ENCODE data around the gene ZFAND5. TPM values are rescaled to one million over a fixed set of nuclear protein-coding genes. Genes with fewer than 3 reads are reported as not detected.

ZFAND5 gene, protein sequence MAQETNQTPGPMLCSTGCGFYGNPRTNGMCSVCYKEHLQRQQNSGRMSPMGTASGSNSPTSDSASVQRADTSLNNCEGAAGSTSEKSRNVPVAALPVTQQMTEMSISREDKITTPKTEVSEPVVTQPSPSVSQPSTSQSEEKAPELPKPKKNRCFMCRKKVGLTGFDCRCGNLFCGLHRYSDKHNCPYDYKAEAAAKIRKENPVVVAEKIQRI
- polyA plus RNA-seq (2013, experiment 1 of 2), result 183 TPM
- polyA plus RNA-seq (2013, experiment 2 of 2), result 181 TPM

GRCh38 chr9:72364679-72365524 lies at the start of gene ZFAND5:
Gene ZFAND5 (minus strand): TSS chr9:72365208. CDS start chr9:72360778, 4,430 bp downstream.
- Histone ChIP-seq H3K23ac (ENCODE audit: low read length in 2 of 2) (peak within 1 kb of the TSS; percentile 52 to 90), H3K18ac (ENCODE audit: low read depth in 1 of 2, low read length in 2 of 2) (peak within 1 kb of the TSS; percentile 99 to 100), H2BK15ac (ENCODE audit: low read depth, poor library complexity, severe bottlenecking) (peak within 1 kb of the TSS; percentile 90), H2BK5ac (ENCODE audit: low read depth, low read length, poor library complexity, severe bottlenecking) (peak within 1 kb of the TSS; percentile 94), H4K8ac (ENCODE audit: low read length) (peak within 1 kb of the TSS; percentile 91), H3K4ac (ENCODE audit: low read depth in 1 of 2, low read length in 2 of 2) (peak within 1 kb of the TSS; percentile 75 to 98), H2BK12ac (ENCODE audit: low read length in 2 of 2) (peak within 1 kb of the TSS; percentile 23 to 85), H3K79me1 (replicated peaks; ENCODE audit: low read length, poor library complexity, severe bottlenecking) (no peaks in the 10 kb centered on the region), H3K27ac (ENCODE audit: low read length, poor library complexity, severe bottlenecking) (peak within 1 kb of the TSS; percentile 99), H3K4me1 (ENCODE audit: control insufficient read depth, insufficient read depth, low read depth, low read length) (no peaks in the 10 kb centered on the region), H3K9ac (ENCODE audit: low read length) (peak within 1 kb of the TSS; percentile 97), H3K27me3 (ENCODE audit: control insufficient read depth in 1 of 2, insufficient read depth in 1 of 2, low read length in 2 of 2) (no peaks in the 10 kb centered on the region), H2AK5ac (ENCODE audit: low read length, severe bottlenecking) (peak within 1 kb of the TSS; percentile 93), H4K91ac (ENCODE audit: low read length) (peak within 1 kb of the TSS; percentile 97), H3K36me3 (ENCODE audit: control insufficient read depth in 1 of 2, insufficient read depth in 2 of 2, low read depth in 1 of 2, low read length in 2 of 2) (peaks cover 0 to 26% of the 10 kb centered on the region in 2 experiments), H3K14ac (ENCODE audit: low read length in 2 of 2) (peak within 1 kb of the TSS; percentile 99), H3K4me2 (ENCODE audit: low read length, poor library complexity, severe bottlenecking) (peak within 1 kb of the TSS; percentile 83), H2AFZ (ENCODE audit: low read depth, low read length) (peak within 1 kb of the TSS; percentile 29), H3K4me3 (ENCODE audit: insufficient read depth in 1 of 2, low read depth in 1 of 2, low read length in 2 of 2) (peak within 1 kb of the TSS; percentile 80 to 89), H3K9me3 (ENCODE audit: control insufficient read depth, low read length) (no peaks in the 10 kb centered on the region), H2BK120ac (ENCODE audit: low read depth, low read length) (peak within 1 kb of the TSS; percentile 97)
- under 1% methylated on average over 48 of the region's 110 CpGs for WGBS
- DNase-seq, result peak; percentile 99

GRCh38 chr9:72412483-72413040 lies 47.6 kb upstream of the ZFAND5 start:
- Histone ChIP-seq H2AFZ (ENCODE audit: low read depth, low read length) (no peak overlapping the region), H2BK15ac (ENCODE audit: low read depth, poor library complexity, severe bottlenecking) (no peak overlapping the region), H3K36me3 (ENCODE audit: control insufficient read depth in 1 of 2, insufficient read depth in 2 of 2, low read depth in 1 of 2, low read length in 2 of 2) (no peaks in the 10 kb centered on the region), H2AK5ac (ENCODE audit: low read length, severe bottlenecking) (no peak overlapping the region), H3K4me2 (ENCODE audit: low read length, poor library complexity, severe bottlenecking) (no peak overlapping the region), H2BK120ac (ENCODE audit: low read depth, low read length) (no peak overlapping the region), H3K4me1 (ENCODE audit: control insufficient read depth, insufficient read depth, low read depth, low read length) (no peaks in the 10 kb centered on the region), H3K23ac (ENCODE audit: low read length in 2 of 2) (no peak overlapping the region), H3K9ac (ENCODE audit: low read length) (no peak overlapping the region), H2BK5ac (ENCODE audit: low read depth, low read length, poor library complexity, severe bottlenecking) (no peak overlapping the region), H2BK12ac (ENCODE audit: low read length in 2 of 2) (no peak overlapping the region), H3K27me3 (ENCODE audit: control insufficient read depth in 1 of 2, insufficient read depth in 1 of 2, low read length in 2 of 2) (no peaks in the 10 kb centered on the region), H3K18ac (ENCODE audit: low read depth in 1 of 2, low read length in 2 of 2) (no peak overlapping the region), H3K4ac (ENCODE audit: low read depth in 1 of 2, low read length in 2 of 2) (no peak overlapping the region), H4K8ac (ENCODE audit: low read length) (no peak overlapping the region), H3K27ac (ENCODE audit: low read length, poor library complexity, severe bottlenecking) (no peak overlapping the region), H3K79me1 (replicated peaks; ENCODE audit: low read length, poor library complexity, severe bottlenecking) (no peaks in the 10 kb centered on the region), H4K91ac (ENCODE audit: low read length) (no peak overlapping the region), H3K9me3 (ENCODE audit: control insufficient read depth, low read length) (no peaks in the 10 kb centered on the region), H3K14ac (ENCODE audit: low read length in 2 of 2) (no peak overlapping the region), H3K4me3 (ENCODE audit: insufficient read depth in 1 of 2, low read depth in 1 of 2, low read length in 2 of 2) (no peak overlapping the region)
- DNase-seq, result no peak
- WGBS, result 100% methylated on average over 2 of the region's 2 CpGs

GRCh38 chr9:72410214-72410613 lies 45.2 kb upstream of the ZFAND5 start:
- Histone ChIP-seq H3K27ac (ENCODE audit: low read length, poor library complexity, severe bottlenecking) (no peak overlapping the region), H3K27me3 (ENCODE audit: control insufficient read depth in 1 of 2, insufficient read depth in 1 of 2, low read length in 2 of 2) (no peaks in the 10 kb centered on the region), H3K4me3 (ENCODE audit: insufficient read depth in 1 of 2, low read depth in 1 of 2, low read length in 2 of 2) (no peak overlapping the region), H2BK5ac (ENCODE audit: low read depth, low read length, poor library complexity, severe bottlenecking) (no peak overlapping the region), H2BK15ac (ENCODE audit: low read depth, poor library complexity, severe bottlenecking) (no peak overlapping the region), H3K36me3 (ENCODE audit: control insufficient read depth in 1 of 2, insufficient read depth in 2 of 2, low read depth in 1 of 2, low read length in 2 of 2) (no peaks in the 10 kb centered on the region), H3K18ac (ENCODE audit: low read depth in 1 of 2, low read length in 2 of 2) (no peak overlapping the region), H3K4ac (ENCODE audit: low read depth in 1 of 2, low read length in 2 of 2) (no peak overlapping the region), H3K23ac (ENCODE audit: low read length in 2 of 2) (no peak overlapping the region), H3K4me2 (ENCODE audit: low read length, poor library complexity, severe bottlenecking) (no peak overlapping the region), H2BK120ac (ENCODE audit: low read depth, low read length) (no peak overlapping the region), H2AK5ac (ENCODE audit: low read length, severe bottlenecking) (no peak overlapping the region), H2BK12ac (ENCODE audit: low read length in 2 of 2) (no peak overlapping the region), H3K9ac (ENCODE audit: low read length) (no peak overlapping the region), H4K91ac (ENCODE audit: low read length) (no peak overlapping the region), H3K9me3 (ENCODE audit: control insufficient read depth, low read length) (no peaks in the 10 kb centered on the region), H2AFZ (ENCODE audit: low read depth, low read length) (no peak overlapping the region), H4K8ac (ENCODE audit: low read length) (no peak overlapping the region), H3K4me1 (ENCODE audit: control insufficient read depth, insufficient read depth, low read depth, low read length) (no peaks in the 10 kb centered on the region), H3K14ac (ENCODE audit: low read length in 2 of 2) (no peak overlapping the region), H3K79me1 (replicated peaks; ENCODE audit: low read length, poor library complexity, severe bottlenecking) (no peaks in the 10 kb centered on the region)
- DNase-seq, result no peak
- no CpG with 5 or more reads among the region's 1 CpG for WGBS

GRCh38 chr9:72407114-72407513 lies 42.1 kb upstream of the ZFAND5 start:
- Histone ChIP-seq H3K36me3 (ENCODE audit: control insufficient read depth in 1 of 2, insufficient read depth in 2 of 2, low read depth in 1 of 2, low read length in 2 of 2) (no peaks in the 10 kb centered on the region), H3K27me3 (ENCODE audit: control insufficient read depth in 1 of 2, insufficient read depth in 1 of 2, low read length in 2 of 2) (no peaks in the 10 kb centered on the region), H3K4me1 (ENCODE audit: control insufficient read depth, insufficient read depth, low read depth, low read length) (no peaks in the 10 kb centered on the region), H2BK5ac (ENCODE audit: low read depth, low read length, poor library complexity, severe bottlenecking) (no peak overlapping the region), H3K4me3 (ENCODE audit: insufficient read depth in 1 of 2, low read depth in 1 of 2, low read length in 2 of 2) (no peak overlapping the region), H4K8ac (ENCODE audit: low read length) (no peak overlapping the region), H3K9me3 (ENCODE audit: control insufficient read depth, low read length) (no peaks in the 10 kb centered on the region), H3K9ac (ENCODE audit: low read length) (no peak overlapping the region), H3K18ac (ENCODE audit: low read depth in 1 of 2, low read length in 2 of 2) (no peak overlapping the region), H2BK12ac (ENCODE audit: low read length in 2 of 2) (no peak overlapping the region), H2BK120ac (ENCODE audit: low read depth, low read length) (no peak overlapping the region), H3K4ac (ENCODE audit: low read depth in 1 of 2, low read length in 2 of 2) (no peak overlapping the region), H3K79me1 (replicated peaks; ENCODE audit: low read length, poor library complexity, severe bottlenecking) (no peaks in the 10 kb centered on the region), H2AFZ (ENCODE audit: low read depth, low read length) (no peak overlapping the region), H3K23ac (ENCODE audit: low read length in 2 of 2) (no peak overlapping the region), H2BK15ac (ENCODE audit: low read depth, poor library complexity, severe bottlenecking) (no peak overlapping the region), H3K14ac (ENCODE audit: low read length in 2 of 2) (no peak overlapping the region), H3K4me2 (ENCODE audit: low read length, poor library complexity, severe bottlenecking) (no peak overlapping the region), H3K27ac (ENCODE audit: low read length, poor library complexity, severe bottlenecking) (no peak overlapping the region), H4K91ac (ENCODE audit: low read length) (no peak overlapping the region), H2AK5ac (ENCODE audit: low read length, severe bottlenecking) (no peak overlapping the region)
- 96% methylated on average over 2 of the region's 2 CpGs for WGBS
- DNase-seq, result no peak
